GM23338 (cell line): ENCODE data around the gene CEP20. TPM values are rescaled to one million over a fixed set of nuclear protein-coding genes. Genes with fewer than 3 reads are reported as not detected.

ENCODE experiments used
- polyA plus RNA-seq: library from polyadenylated mRNA; unstranded; fragments of >200 nt; fragmentation: Nextera tagmentation; extraction: Ambion mirVana; gene quantifications from 2 replicates; pipeline ENCODE4 v1.2.1, GENCODE V29; 2016
- small RNA-seq: library from RNA; depleted of rRNA; stranded (forward); fragments of <200 nt; gene quantifications from one replicate; pipeline ENCODE3, GENCODE V24; 2014; ENCODE audit warnings: low replicate concordance
- total RNA-seq: library from RNA; depleted of rRNA; stranded (reverse); fragments of >200 nt; shearing (Covaris generic); gene quantifications from 2 replicates; pipeline ENCODE4 v1.2.3, GENCODE V29; 2014; rRNA removed

The CEP20 gene
- total and polyA plus RNA-seq, 2 experiments from 2014 or later: 60.2 to 70.9 TPM

Small RNA genes lying within 50 kb of the gene (small RNA-seq; reads per million reads assigned to genes)
- not detected for gene RNU6-213P

Other genes with a start within 250 kb of the CEP20 start
- gene MARF1, start 245.4 kb downstream of the CEP20 start, total RNA-seq: 11.0 and 16.0 TPM in 2 replicates
- gene MARF1, start 245.4 kb downstream of the CEP20 start, polyA plus RNA-seq: 7.0 and 8.3 TPM in 2 replicates
- 22.9 and 28.7 TPM in 2 replicates for gene NDE1, start 238.4 kb downstream of the CEP20 start, total RNA-seq
- 11.1 and 13.0 TPM in 2 replicates for gene NDE1, start 238.4 kb downstream of the CEP20 start, polyA plus RNA-seq
- 1.0 and 5.9 TPM in 2 replicates for gene MYH11, start 31.6 kb downstream of the CEP20 start, total RNA-seq
- gene MYH11, start 31.6 kb downstream of the CEP20 start, polyA plus RNA-seq: 0.71 and 1.6 TPM in 2 replicates
- gene ABCC1, start 61.0 kb upstream of the CEP20 start, total RNA-seq: 46.6 and 48.2 TPM in 2 replicates
- 11.0 and 12.6 TPM in 2 replicates for gene ABCC1, start 61.0 kb upstream of the CEP20 start, polyA plus RNA-seq